Measurements from ENCODE around the gene HDAC4.

DNA sequence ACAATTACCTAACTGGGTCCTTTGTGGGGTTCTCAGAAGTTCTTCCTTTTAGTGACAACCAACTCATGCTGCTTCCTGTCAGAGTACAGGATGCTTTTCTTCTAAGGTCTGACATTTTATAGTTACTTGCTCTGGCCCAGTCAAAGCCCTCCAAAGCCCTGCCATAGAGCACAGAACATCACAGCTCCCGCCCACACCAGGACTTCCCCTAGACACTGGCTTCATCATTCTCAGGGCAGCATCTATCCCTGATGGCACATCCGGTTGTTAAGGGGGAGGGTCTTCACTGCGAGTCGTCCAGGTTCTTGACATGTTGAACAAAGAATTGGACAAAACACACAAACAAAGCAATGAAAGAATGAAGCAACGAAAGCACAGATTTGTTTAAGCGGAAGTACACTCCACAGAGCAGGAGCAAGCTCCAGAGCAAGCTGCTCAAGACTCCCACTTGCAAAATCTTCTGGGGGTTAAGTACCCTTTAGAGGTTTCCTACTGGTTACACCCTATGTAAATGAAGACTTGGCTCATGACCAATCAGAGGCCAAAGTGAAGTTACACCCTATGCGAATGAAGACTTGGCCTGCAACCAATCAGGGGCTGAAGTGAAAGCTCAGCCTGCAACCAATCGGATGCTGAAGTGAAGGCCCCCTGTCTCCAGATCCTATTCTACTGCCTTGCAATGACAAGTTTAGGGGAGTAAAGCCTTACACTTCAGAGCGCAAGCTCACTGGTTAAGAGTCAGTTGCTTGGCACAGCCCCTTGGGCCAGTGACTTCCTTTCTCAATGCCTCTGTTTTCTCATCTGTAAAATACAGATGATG, 79.0 kb downstream of the HDAC4 start:
- TF ChIP-seq POLR2A (IDR thresholded peaks at IDR 0.05) (no peak), POLR2AphosphoS5 (IDR thresholded peaks at IDR 0.05) (no peak), EP300 (IDR thresholded peaks at IDR 0.05) (no peak)
- TF ChIP-seq, protein P1, sequence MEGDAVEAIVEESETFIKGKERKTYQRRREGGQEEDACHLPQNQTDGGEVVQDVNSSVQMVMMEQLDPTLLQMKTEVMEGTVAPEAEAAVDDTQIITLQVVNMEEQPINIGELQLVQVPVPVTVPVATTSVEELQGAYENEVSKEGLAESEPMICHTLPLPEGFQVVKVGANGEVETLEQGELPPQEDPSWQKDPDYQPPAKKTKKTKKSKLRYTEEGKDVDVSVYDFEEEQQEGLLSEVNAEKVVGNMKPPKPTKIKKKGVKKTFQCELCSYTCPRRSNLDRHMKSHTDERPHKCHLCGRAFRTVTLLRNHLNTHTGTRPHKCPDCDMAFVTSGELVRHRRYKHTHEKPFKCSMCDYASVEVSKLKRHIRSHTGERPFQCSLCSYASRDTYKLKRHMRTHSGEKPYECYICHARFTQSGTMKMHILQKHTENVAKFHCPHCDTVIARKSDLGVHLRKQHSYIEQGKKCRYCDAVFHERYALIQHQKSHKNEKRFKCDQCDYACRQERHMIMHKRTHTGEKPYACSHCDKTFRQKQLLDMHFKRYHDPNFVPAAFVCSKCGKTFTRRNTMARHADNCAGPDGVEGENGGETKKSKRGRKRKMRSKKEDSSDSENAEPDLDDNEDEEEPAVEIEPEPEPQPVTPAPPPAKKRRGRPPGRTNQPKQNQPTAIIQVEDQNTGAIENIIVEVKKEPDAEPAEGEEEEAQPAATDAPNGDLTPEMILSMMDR (IDR thresholded peaks at IDR 0.05): no peak
